Measurements from ENCODE around the gene YBEY. TPM values are rescaled to one million over a fixed set of nuclear protein-coding genes. Genes with fewer than 3 reads are reported as not detected.

Gene YBEY
- total RNA-seq, 1 donor from 2014 or later, result 11.3 TPM

DNA sequence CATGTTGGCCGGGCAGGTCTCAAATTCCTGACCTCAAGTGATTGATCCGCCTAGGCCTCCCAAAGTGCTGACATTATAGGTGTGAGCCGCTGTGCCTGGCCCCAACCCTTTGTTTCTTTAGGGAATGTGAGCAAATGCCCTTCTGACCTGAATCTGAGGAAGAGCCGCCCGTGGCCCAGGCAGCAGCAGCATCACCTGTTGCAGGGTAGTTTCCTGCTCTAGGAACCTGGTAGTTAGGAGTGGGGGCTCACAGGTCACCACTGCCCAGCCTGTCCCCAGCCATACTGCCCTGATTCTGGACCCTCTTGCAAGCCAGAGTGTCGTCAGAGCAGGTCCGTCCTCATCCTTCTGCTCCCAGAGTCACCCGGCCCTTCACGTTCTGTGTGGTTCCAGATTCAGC, 13.0 kb downstream of the YBEY start:
- peaks cover 29% of the 10 kb centered on the region for H3K4me1 ChIP-seq
- H3K4me3 ChIP-seq, result no peak overlapping the region
- H3K27ac ChIP-seq, result no peak overlapping the region
- H3K36me3 ChIP-seq, result no peaks in the 10 kb centered on the region
- no peaks in the 10 kb centered on the region for H3K27me3 ChIP-seq
- DNase-seq (ENCODE audit: extremely low spot score in 2 of 2), result no peak
- no peaks in the 10 kb centered on the region for H3K9me3 ChIP-seq
- intact Hi-C loops (cut with DNase I), result no loop called here
- TF ChIP-seq, protein P1, sequence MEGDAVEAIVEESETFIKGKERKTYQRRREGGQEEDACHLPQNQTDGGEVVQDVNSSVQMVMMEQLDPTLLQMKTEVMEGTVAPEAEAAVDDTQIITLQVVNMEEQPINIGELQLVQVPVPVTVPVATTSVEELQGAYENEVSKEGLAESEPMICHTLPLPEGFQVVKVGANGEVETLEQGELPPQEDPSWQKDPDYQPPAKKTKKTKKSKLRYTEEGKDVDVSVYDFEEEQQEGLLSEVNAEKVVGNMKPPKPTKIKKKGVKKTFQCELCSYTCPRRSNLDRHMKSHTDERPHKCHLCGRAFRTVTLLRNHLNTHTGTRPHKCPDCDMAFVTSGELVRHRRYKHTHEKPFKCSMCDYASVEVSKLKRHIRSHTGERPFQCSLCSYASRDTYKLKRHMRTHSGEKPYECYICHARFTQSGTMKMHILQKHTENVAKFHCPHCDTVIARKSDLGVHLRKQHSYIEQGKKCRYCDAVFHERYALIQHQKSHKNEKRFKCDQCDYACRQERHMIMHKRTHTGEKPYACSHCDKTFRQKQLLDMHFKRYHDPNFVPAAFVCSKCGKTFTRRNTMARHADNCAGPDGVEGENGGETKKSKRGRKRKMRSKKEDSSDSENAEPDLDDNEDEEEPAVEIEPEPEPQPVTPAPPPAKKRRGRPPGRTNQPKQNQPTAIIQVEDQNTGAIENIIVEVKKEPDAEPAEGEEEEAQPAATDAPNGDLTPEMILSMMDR (IDR thresholded peaks at IDR 0.05), result no peak
- TF ChIP-seq POLR2AphosphoS5 (IDR thresholded peaks at IDR 0.05; ENCODE audit: insufficient read depth in 1 of 2, low read depth in 1 of 2) (no peak), POLR2A (IDR thresholded peaks at IDR 0.05) (no peak)

GRCh38 chr21:46301759-46302158, 15.6 kb downstream of the YBEY start:
- intact Hi-C loops (cut with DNase I), result no loop called here
- Histone ChIP-seq H3K4me1 (peaks cover 15% of the 10 kb centered on the region), H3K9me3 (no peaks in the 10 kb centered on the region), H3K4me3 (no peak overlapping the region), H3K36me3 (no peaks in the 10 kb centered on the region), H3K27ac (no peak overlapping the region), H3K27me3 (no peaks in the 10 kb centered on the region)
- DNase-seq (ENCODE audit: extremely low spot score in 2 of 2), result no peak
- TF ChIP-seq POLR2A (IDR thresholded peaks at IDR 0.05) (no peak), POLR2AphosphoS5 (IDR thresholded peaks at IDR 0.05; ENCODE audit: insufficient read depth in 1 of 2, low read depth in 1 of 2) (no peak)
- TF ChIP-seq, protein P1 (IDR thresholded peaks at IDR 0.05), result no peak

GRCh38 chr21:46304437-46304836, 18.3 kb downstream of the YBEY start:
- H3K4me3 ChIP-seq, result no peak overlapping the region
- H3K4me1 ChIP-seq, result no peaks in the 10 kb centered on the region
- no peak for DNase-seq (ENCODE audit: extremely low spot score in 2 of 2)
- no peak overlapping the region for H3K27ac ChIP-seq
- no peaks in the 10 kb centered on the region for H3K27me3 ChIP-seq
- no peaks in the 10 kb centered on the region for H3K36me3 ChIP-seq
- TF ChIP-seq, protein P1 (IDR thresholded peaks at IDR 0.05), result no peak
- no peak for TF ChIP-seq POLR2AphosphoS5 (IDR thresholded peaks at IDR 0.05; ENCODE audit: insufficient read depth in 1 of 2, low read depth in 1 of 2)
- no peak for TF ChIP-seq POLR2A (IDR thresholded peaks at IDR 0.05)
- intact Hi-C loops (cut with DNase I), result no loop called here
- H3K9me3 ChIP-seq, result no peaks in the 10 kb centered on the region

- Histone ChIP-seq H3K27ac (no peak overlapping the region), H3K9me3 (no peaks in the 10 kb centered on the region), H3K36me3 (no peaks in the 10 kb centered on the region), H3K4me3 (no peak overlapping the region), H3K27me3 (no peaks in the 10 kb centered on the region), H3K4me1 (no peaks in the 10 kb centered on the region)
- TF ChIP-seq, protein P1 (IDR thresholded peaks at IDR 0.05), result no peak
- TF ChIP-seq POLR2AphosphoS5 (IDR thresholded peaks at IDR 0.05; ENCODE audit: insufficient read depth in 1 of 2, low read depth in 1 of 2), result no peak
- TF ChIP-seq POLR2A (IDR thresholded peaks at IDR 0.05), result no peak
- no peak for DNase-seq (ENCODE audit: extremely low spot score in 2 of 2)
- intact Hi-C loops (cut with DNase I), result no loop called here
Measured at GRCh38 chr21:46304955-46305354, 18.8 kb downstream of the YBEY start.

GRCh38 chr21:46307625-46308024, 21.5 kb downstream of the YBEY start:
- no peaks in the 10 kb centered on the region for H3K36me3 ChIP-seq
- H3K4me3 ChIP-seq, result no peak overlapping the region
- no peak for TF ChIP-seq POLR2A (IDR thresholded peaks at IDR 0.05)
- TF ChIP-seq, protein P1 (IDR thresholded peaks at IDR 0.05), result no peak
- no peak for TF ChIP-seq POLR2AphosphoS5 (IDR thresholded peaks at IDR 0.05; ENCODE audit: insufficient read depth in 1 of 2, low read depth in 1 of 2)

More at GRCh38 chr21:46307625-46308024, 21.5 kb downstream of the YBEY start:
- Histone ChIP-seq H3K27ac (no peak overlapping the region), H3K9me3 (no peaks in the 10 kb centered on the region), H3K4me1 (no peaks in the 10 kb centered on the region), H3K27me3 (no peaks in the 10 kb centered on the region)
- no peak for DNase-seq (ENCODE audit: extremely low spot score in 2 of 2)
- intact Hi-C loops (cut with DNase I), result no loop called here

All from vagina (tissue), 2 donors.